Activated CD4-positive, alpha-beta T cell treated with anti-CD3 and anti-CD28 coated beads, Interleukin-2, amount 10 ng/mL, durations not matched to agents 24 days and 14 days (primary cell): ENCODE measurements around the gene PCSK4. TPM values are rescaled to one million over a fixed set of nuclear protein-coding genes. Genes with fewer than 3 reads are reported as not detected.

Experiments
- DNase-seq: peaks from one replicate; pipeline ENCODE4 v3.0.0; 2022
- H3K27ac Mint-ChIP-seq: one replicate; pipeline ENCODE4 v1.8.0; 2022; ENCODE audit warnings: mild to moderate bottlenecking, mixed read lengths
- H3K27me3 Mint-ChIP-seq: one replicate; pipeline ENCODE4 v1.8.0; 2022; ENCODE audit warnings: mixed read lengths
- H3K36me3 Mint-ChIP-seq: one replicate; pipeline ENCODE4 v1.8.0; 2022; ENCODE audit warnings: low read depth, mild to moderate bottlenecking, mixed read lengths
- H3K4me1 Mint-ChIP-seq: one replicate; pipeline ENCODE4 v1.8.0; 2021; ENCODE audit warnings: mixed read lengths
- H3K4me3 Mint-ChIP-seq: one replicate; pipeline ENCODE4 v1.8.0; 2022; ENCODE audit warnings: mild to moderate bottlenecking, moderate library complexity, mixed read lengths
- H3K9me3 Mint-ChIP-seq: one replicate; pipeline ENCODE4 v1.8.0; 2021; ENCODE audit warnings: mixed read lengths
- intact Hi-C: fragments of 100-400 bp; cut with micrococcal nuclease; formaldehyde crosslinking; loops from one replicate; pipeline ENCODE4 v1.15.1; 2023
- total RNA-seq: library from RNA; stranded (reverse); gene quantifications from 2 replicates; pipeline ENCODE4 v1.2.3, GENCODE V29; 2022

The PCSK4 gene
- total RNA-seq, 1 donor from 2014 or later: 1.0 TPM

GRCh38 chr19:1470305-1471009 lies 19.7 kb downstream of the PCSK4 start:
- intact Hi-C loops: loop anchor here (2.0 kb wide), 1 partner anchor 26 kb away; no protein-coding TSS in a partner anchor
- no peak overlapping the region for H3K27ac Mint-ChIP-seq
- no peaks in the 10 kb centered on the region for H3K9me3 Mint-ChIP-seq
- H3K36me3 Mint-ChIP-seq: peaks cover 1% of the 10 kb centered on the region
- peak; percentile 94 for DNase-seq
- H3K27me3 Mint-ChIP-seq: peaks cover 6% of the 10 kb centered on the region
- peak overlapping the region; percentile 73 for H3K4me3 Mint-ChIP-seq
- H3K4me1 Mint-ChIP-seq: peaks cover 2% of the 10 kb centered on the region

- intact Hi-C loops: loop anchor here (2.0 kb wide), 1 partner anchor 25 kb away; no protein-coding TSS in a partner anchor
- no peak overlapping the region for H3K27ac Mint-ChIP-seq
These were observed 20.2 kb downstream of the PCSK4 start for GRCh38 chr19:1470055-1470304.

GRCh38 chr19:1469255-1470054 lies 20.7 kb downstream of the PCSK4 start:
- H3K9me3 Mint-ChIP-seq: no peaks in the 10 kb centered on the region
- no peak overlapping the region for H3K27ac Mint-ChIP-seq
- H3K27me3 Mint-ChIP-seq: peaks cover 6% of the 10 kb centered on the region
- intact Hi-C loops: loop anchor here (2.0 to 5.0 kb wide), 2 partner anchors 25 to 288 kb away; no protein-coding TSS in a partner anchor
- peaks cover 2% of the 10 kb centered on the region for H3K4me1 Mint-ChIP-seq
- peak; percentile 80 for DNase-seq
- peak overlapping the region; percentile 73 for H3K4me3 Mint-ChIP-seq
- peaks cover 1% of the 10 kb centered on the region for H3K36me3 Mint-ChIP-seq

More at GRCh38 chr19:1470055-1470304, 20.2 kb downstream of the PCSK4 start:
- H3K9me3 Mint-ChIP-seq: no peaks in the 10 kb centered on the region
- peaks cover 2% of the 10 kb centered on the region for H3K4me1 Mint-ChIP-seq
- H3K36me3 Mint-ChIP-seq: peaks cover 1% of the 10 kb centered on the region
- peak overlapping the region; percentile 73 for H3K4me3 Mint-ChIP-seq
- peaks cover 6% of the 10 kb centered on the region for H3K27me3 Mint-ChIP-seq
- DNase-seq: no peak

GRCh38 chr19:1468821-1469254 lies 21.3 kb downstream of the PCSK4 start:
- peak; percentile 79 for DNase-seq
- intact Hi-C loops: loop anchor here (5.0 kb wide), 1 partner anchor 288 kb away; no protein-coding TSS in a partner anchor
- peaks cover 2% of the 10 kb centered on the region for H3K4me1 Mint-ChIP-seq
- no peak overlapping the region for H3K27ac Mint-ChIP-seq
- H3K27me3 Mint-ChIP-seq: peaks cover 6% of the 10 kb centered on the region
- peaks cover 1% of the 10 kb centered on the region for H3K36me3 Mint-ChIP-seq
- H3K9me3 Mint-ChIP-seq: no peaks in the 10 kb centered on the region
- peak overlapping the region; percentile 49 for H3K4me3 Mint-ChIP-seq

GRCh38 chr19:1468274-1468820 lies 21.8 kb downstream of the PCSK4 start:
- intact Hi-C loops: loop anchor here (5.0 kb wide), 1 partner anchor 289 kb away; no protein-coding TSS in a partner anchor
- Mint-ChIP-seq H3K27ac (no peak overlapping the region), H3K36me3 (peaks cover 1% of the 10 kb centered on the region), H3K27me3 (peaks cover 6% of the 10 kb centered on the region), H3K9me3 (no peaks in the 10 kb centered on the region), H3K4me3 (peak overlapping the region; percentile 49), H3K4me1 (peaks cover 2% of the 10 kb centered on the region)
- no peak for DNase-seq

- intact Hi-C loops: loop anchor here (5.0 kb wide), 1 partner anchor 290 kb away; no protein-coding TSS in a partner anchor
- H3K36me3 Mint-ChIP-seq: peaks cover 1% of the 10 kb centered on the region
- no peak overlapping the region for H3K4me3 Mint-ChIP-seq
- peaks cover 5% of the 10 kb centered on the region for H3K27me3 Mint-ChIP-seq
- no peaks in the 10 kb centered on the region for H3K9me3 Mint-ChIP-seq
- H3K4me1 Mint-ChIP-seq: peaks cover 2% of the 10 kb centered on the region
- DNase-seq: peak; percentile 58
- no peak overlapping the region for H3K27ac Mint-ChIP-seq
These were observed 22.5 kb downstream of the PCSK4 start for GRCh38 chr19:1467490-1468273.

- peaks cover 1% of the 10 kb centered on the region for H3K36me3 Mint-ChIP-seq
- peaks cover 2% of the 10 kb centered on the region for H3K4me1 Mint-ChIP-seq
- H3K9me3 Mint-ChIP-seq: no peaks in the 10 kb centered on the region
- DNase-seq: no peak
- intact Hi-C loops: loop anchor here (5.0 kb wide), 1 partner anchor 290 kb away; no protein-coding TSS in a partner anchor
- H3K27me3 Mint-ChIP-seq: peaks cover 5% of the 10 kb centered on the region
- no peak overlapping the region for H3K4me3 Mint-ChIP-seq
- H3K27ac Mint-ChIP-seq: no peak overlapping the region
These were observed 23.0 kb downstream of the PCSK4 start for GRCh38 chr19:1467215-1467489.

- peaks cover 1% of the 10 kb centered on the region for H3K27me3 Mint-ChIP-seq
- no peaks in the 10 kb centered on the region for H3K9me3 Mint-ChIP-seq
- peak; percentile 59 for DNase-seq
- H3K27ac Mint-ChIP-seq: no peak overlapping the region
- intact Hi-C loops: loop anchor here (5.0 kb wide), 1 partner anchor 291 kb away; no protein-coding TSS in a partner anchor
- H3K4me3 Mint-ChIP-seq: no peak overlapping the region
- peaks cover 1% of the 10 kb centered on the region for H3K36me3 Mint-ChIP-seq
- peaks cover 2% of the 10 kb centered on the region for H3K4me1 Mint-ChIP-seq
These were observed 23.5 kb downstream of the PCSK4 start for GRCh38 chr19:1466461-1467214.

GRCh38 chr19:1466018-1466460 lies 24.1 kb downstream of the PCSK4 start:
- Mint-ChIP-seq H3K27me3 (peaks cover 1% of the 10 kb centered on the region), H3K4me3 (no peak overlapping the region), H3K36me3 (peaks cover 1% of the 10 kb centered on the region), H3K27ac (no peak overlapping the region), H3K9me3 (no peaks in the 10 kb centered on the region), H3K4me1 (peaks cover under 1% of the 10 kb centered on the region)
- DNase-seq: no peak
- intact Hi-C loops: loop anchor here (5.0 kb wide), 1 partner anchor 291 kb away; no protein-coding TSS in a partner anchor

- Mint-ChIP-seq H3K4me1 (no peaks in the 10 kb centered on the region), H3K9me3 (no peaks in the 10 kb centered on the region), H3K27me3 (peaks cover 1% of the 10 kb centered on the region), H3K4me3 (no peak overlapping the region), H3K27ac (no peak overlapping the region), H3K36me3 (peaks cover 1% of the 10 kb centered on the region)
- DNase-seq: peak; percentile 72
- intact Hi-C loops: loop anchor here (5.0 kb wide), 1 partner anchor 292 kb away; no protein-coding TSS in a partner anchor
These were observed 24.7 kb downstream of the PCSK4 start for GRCh38 chr19:1465191-1466016.

- no peaks in the 10 kb centered on the region for H3K9me3 Mint-ChIP-seq
- H3K4me3 Mint-ChIP-seq: no peak overlapping the region
- H3K27me3 Mint-ChIP-seq: peaks cover 15% of the 10 kb centered on the region
- intact Hi-C loops: no loop called here
- no peaks in the 10 kb centered on the region for H3K4me1 Mint-ChIP-seq
- no peaks in the 10 kb centered on the region for H3K36me3 Mint-ChIP-seq
- DNase-seq: no peak
- H3K27ac Mint-ChIP-seq: no peak overlapping the region
These were observed 28.3 kb downstream of the PCSK4 start for GRCh38 chr19:1461862-1462261.
